Measurements from ENCODE around the gene ITPK1.

The ITPK1 gene

GRCh38 chr14:93105362-93105761 lies 10.4 kb downstream of the ITPK1 start:
- no peak for DNase-seq (ENCODE audit: low read depth in 2 of 2)

- DNase-seq (ENCODE audit: low read depth in 2 of 2), result no peak
Observed at GRCh38 chr14:93104961-93105360, 10.8 kb downstream of the ITPK1 start.

GRCh38 chr14:93103392-93104080 lies 12.2 kb downstream of the ITPK1 start:
- peak in 1 of 2 donors; percentile 45 for DNase-seq (ENCODE audit: low read depth in 2 of 2)

- DNase-seq (ENCODE audit: low read depth in 2 of 2), result no peak
Observed at GRCh38 chr14:93102141-93102540, 13.6 kb downstream of the ITPK1 start.

GRCh38 chr14:93101181-93101580 lies 14.5 kb downstream of the ITPK1 start:
- DNase-seq (ENCODE audit: low read depth in 2 of 2), result no peak

- DNase-seq (ENCODE audit: low read depth in 2 of 2), result no peak
Observed at GRCh38 chr14:93100570-93100969, 15.2 kb downstream of the ITPK1 start.

GRCh38 chr14:93100100-93100499 lies 15.6 kb downstream of the ITPK1 start:
- DNase-seq (ENCODE audit: low read depth in 2 of 2), result no peak

- no peak for DNase-seq (ENCODE audit: low read depth in 2 of 2)
Observed at GRCh38 chr14:93099643-93100042, 16.1 kb downstream of the ITPK1 start.

- DNase-seq (ENCODE audit: low read depth in 2 of 2), result no peak
Observed at GRCh38 chr14:93099196-93099595, 16.5 kb downstream of the ITPK1 start.

GRCh38 chr14:93096691-93097322 lies 18.9 kb downstream of the ITPK1 start:
- DNase-seq (ENCODE audit: low read depth in 2 of 2), result no peak

- no peak for DNase-seq (ENCODE audit: low read depth in 2 of 2)
Observed at GRCh38 chr14:93095742-93096510, 19.8 kb downstream of the ITPK1 start.

- DNase-seq (ENCODE audit: low read depth in 2 of 2), result no peak
Observed at GRCh38 chr14:93094121-93094918, 21.4 kb downstream of the ITPK1 start.

- no peak for DNase-seq (ENCODE audit: low read depth in 2 of 2)
Observed at GRCh38 chr14:93092606-93093556, 22.8 kb downstream of the ITPK1 start.

GRCh38 chr14:93091666-93092065 lies 24.1 kb downstream of the ITPK1 start:
- DNase-seq (ENCODE audit: low read depth in 2 of 2), result no peak

- no peak for DNase-seq (ENCODE audit: low read depth in 2 of 2)
Observed at GRCh38 chr14:93090826-93091555, 24.7 kb downstream of the ITPK1 start.

GRCh38 chr14:93089521-93090269 lies 26.0 kb downstream of the ITPK1 start:
- DNase-seq (ENCODE audit: low read depth in 2 of 2), result no peak

- DNase-seq (ENCODE audit: low read depth in 2 of 2), result no peak
Observed at GRCh38 chr14:93086441-93087055, 29.2 kb downstream of the ITPK1 start.

- DNase-seq (ENCODE audit: low read depth in 2 of 2), result no peak
Observed at GRCh38 chr14:93085911-93086310, 29.8 kb downstream of the ITPK1 start.

Data from stimulated activated CD4-positive, alpha-beta T cell treated with anti-CD3 and anti-CD28 coated beads, Interleukin-1b, Interleukin-23, amount 100 ng/mL, for 4 hours (primary cell).